Measurements from ENCODE around the gene PRDM13.
"Not testable (repeated sequence)": the region's sequence is repeated elsewhere in the genome, so short reads cannot be mapped to it uniquely, and the experiment has no call there.

Gene PRDM13

GRCh38 chr6:99650091-99650571, 43.5 kb downstream of the PRDM13 start:
- not testable (repeated sequence) for H3K18ac ChIP-seq (ENCODE audit: low read length); H3K79me1 ChIP-seq (ENCODE audit: low read length); H3K4me2 ChIP-seq (ENCODE audit: low read length); H2AK5ac ChIP-seq (ENCODE audit: low read length); H3K79me2 ChIP-seq (ENCODE audit: control insufficient read depth, insufficient read depth, low read length, poor library complexity); H2BK5ac ChIP-seq (ENCODE audit: low read depth, low read length, poor library complexity); DNase-seq; H3K9ac ChIP-seq (ENCODE audit: low read length); H3K9me3 ChIP-seq (ENCODE audit: insufficient read depth, low read depth, low read length); H2AFZ ChIP-seq (ENCODE audit: insufficient read depth, low read length, poor library complexity); H3K4me3 ChIP-seq (ENCODE audit: low read depth, low read length); H4K8ac ChIP-seq (ENCODE audit: low read depth, low read length); H3K4me1 ChIP-seq (ENCODE audit: control insufficient read depth in 1 of 2, insufficient read depth in 2 of 2, low read length in 2 of 2); H4K12ac ChIP-seq (ENCODE audit: low read depth, low read length); H2BK12ac ChIP-seq (ENCODE audit: low read length); H3K27ac ChIP-seq (ENCODE audit: low read depth, low read length); H3K14ac ChIP-seq (ENCODE audit: low read length); H3K23ac ChIP-seq (ENCODE audit: low read length); H4K91ac ChIP-seq (ENCODE audit: low read depth, low read length); H2BK120ac ChIP-seq (ENCODE audit: insufficient read depth, low read length, poor library complexity); H3K27me3 ChIP-seq (ENCODE audit: insufficient read depth, low read length); H3K4ac ChIP-seq (ENCODE audit: low read depth, low read length); H3K36me3 ChIP-seq (ENCODE audit: control insufficient read depth in 1 of 2, insufficient read depth in 2 of 2, low read length in 2 of 2)
- WGBS (ENCODE audit: extremely low coverage, insufficient coverage, insufficient read length), result no CpG with 5 or more reads among the region's 42 CpGs

- Histone ChIP-seq H3K36me3 (ENCODE audit: control insufficient read depth in 1 of 2, insufficient read depth in 2 of 2, low read length in 2 of 2) (no peaks in the 10 kb centered on the region), H3K4ac (ENCODE audit: low read depth, low read length) (no peak overlapping the region), H2BK5ac (ENCODE audit: low read depth, low read length, poor library complexity) (no peak overlapping the region), H3K27ac (ENCODE audit: low read depth, low read length) (no peak overlapping the region), H2AK5ac (ENCODE audit: low read length) (no peak overlapping the region), H2BK12ac (ENCODE audit: low read length) (no peak overlapping the region), H3K9me3 (ENCODE audit: insufficient read depth, low read depth, low read length) (no peaks in the 10 kb centered on the region), H3K79me1 (ENCODE audit: low read length) (no peaks in the 10 kb centered on the region), H3K9ac (ENCODE audit: low read length) (no peak overlapping the region), H3K23ac (ENCODE audit: low read length) (no peak overlapping the region), H2AFZ (ENCODE audit: insufficient read depth, low read length, poor library complexity) (no peak overlapping the region), H2BK120ac (ENCODE audit: insufficient read depth, low read length, poor library complexity) (no peak overlapping the region), H3K79me2 (ENCODE audit: control insufficient read depth, insufficient read depth, low read length, poor library complexity) (no peaks in the 10 kb centered on the region), H3K4me2 (ENCODE audit: low read length) (no peak overlapping the region), H3K4me3 (ENCODE audit: low read depth, low read length) (no peak overlapping the region), H4K12ac (ENCODE audit: low read depth, low read length) (no peak overlapping the region), H3K4me1 (ENCODE audit: control insufficient read depth in 1 of 2, insufficient read depth in 2 of 2, low read length in 2 of 2) (no peaks in the 10 kb centered on the region), H4K91ac (ENCODE audit: low read depth, low read length) (no peak overlapping the region), H3K14ac (ENCODE audit: low read length) (no peak overlapping the region), H3K27me3 (ENCODE audit: insufficient read depth, low read length) (no peaks in the 10 kb centered on the region), H4K8ac (ENCODE audit: low read depth, low read length) (no peak overlapping the region), H3K18ac (ENCODE audit: low read length) (no peak overlapping the region)
- no peak for DNase-seq
- WGBS (ENCODE audit: extremely low coverage, insufficient coverage, insufficient read length), result no CpG with 5 or more reads among the region's 1 CpG
Observed at GRCh38 chr6:99660206-99660605, 53.6 kb downstream of the PRDM13 start.

GRCh38 chr6:99661870-99662269, 55.2 kb downstream of the PRDM13 start:
- no peak overlapping the region for H2AFZ ChIP-seq (ENCODE audit: insufficient read depth, low read length, poor library complexity)
- no peak overlapping the region for H2BK5ac ChIP-seq (ENCODE audit: low read depth, low read length, poor library complexity)
- H3K4ac ChIP-seq (ENCODE audit: low read depth, low read length), result no peak overlapping the region
- no peaks in the 10 kb centered on the region for H3K9me3 ChIP-seq (ENCODE audit: insufficient read depth, low read depth, low read length)
- no peak overlapping the region for H3K23ac ChIP-seq (ENCODE audit: low read length)
- no peak overlapping the region for H3K27ac ChIP-seq (ENCODE audit: low read depth, low read length)
- H2BK120ac ChIP-seq (ENCODE audit: insufficient read depth, low read length, poor library complexity), result no peak overlapping the region
- H2BK12ac ChIP-seq (ENCODE audit: low read length), result no peak overlapping the region
- no peak overlapping the region for H4K12ac ChIP-seq (ENCODE audit: low read depth, low read length)
- no peak overlapping the region for H4K8ac ChIP-seq (ENCODE audit: low read depth, low read length)
- H4K91ac ChIP-seq (ENCODE audit: low read depth, low read length), result no peak overlapping the region
- H3K9ac ChIP-seq (ENCODE audit: low read length), result no peak overlapping the region
- no peaks in the 10 kb centered on the region for H3K36me3 ChIP-seq (ENCODE audit: control insufficient read depth in 1 of 2, insufficient read depth in 2 of 2, low read length in 2 of 2)
- H3K79me1 ChIP-seq (ENCODE audit: low read length), result no peaks in the 10 kb centered on the region
- peak; percentile 63 to 85 for DNase-seq
- H3K4me3 ChIP-seq (ENCODE audit: low read depth, low read length), result no peak overlapping the region
- H2AK5ac ChIP-seq (ENCODE audit: low read length), result no peak overlapping the region
- no peaks in the 10 kb centered on the region for H3K4me1 ChIP-seq (ENCODE audit: control insufficient read depth in 1 of 2, insufficient read depth in 2 of 2, low read length in 2 of 2)
- no CpG with 5 or more reads among the region's 1 CpG for WGBS (ENCODE audit: extremely low coverage, insufficient coverage, insufficient read length)
- H3K18ac ChIP-seq (ENCODE audit: low read length), result no peak overlapping the region
- no peak overlapping the region for H3K14ac ChIP-seq (ENCODE audit: low read length)
- no peaks in the 10 kb centered on the region for H3K27me3 ChIP-seq (ENCODE audit: insufficient read depth, low read length)
- no peaks in the 10 kb centered on the region for H3K79me2 ChIP-seq (ENCODE audit: control insufficient read depth, insufficient read depth, low read length, poor library complexity)
- no peak overlapping the region for H3K4me2 ChIP-seq (ENCODE audit: low read length)

GRCh38 chr6:99662616-99663015, 56.0 kb downstream of the PRDM13 start:
- Histone ChIP-seq H4K8ac (ENCODE audit: low read depth, low read length) (no peak overlapping the region), H2AFZ (ENCODE audit: insufficient read depth, low read length, poor library complexity) (no peak overlapping the region), H3K4me1 (ENCODE audit: control insufficient read depth in 1 of 2, insufficient read depth in 2 of 2, low read length in 2 of 2) (no peaks in the 10 kb centered on the region), H4K91ac (ENCODE audit: low read depth, low read length) (no peak overlapping the region), H3K36me3 (ENCODE audit: control insufficient read depth in 1 of 2, insufficient read depth in 2 of 2, low read length in 2 of 2) (no peaks in the 10 kb centered on the region), H3K79me1 (ENCODE audit: low read length) (no peaks in the 10 kb centered on the region), H3K9ac (ENCODE audit: low read length) (no peak overlapping the region), H2BK5ac (ENCODE audit: low read depth, low read length, poor library complexity) (no peak overlapping the region), H3K4ac (ENCODE audit: low read depth, low read length) (no peak overlapping the region), H3K27me3 (ENCODE audit: insufficient read depth, low read length) (no peaks in the 10 kb centered on the region), H3K4me2 (ENCODE audit: low read length) (no peak overlapping the region), H3K4me3 (ENCODE audit: low read depth, low read length) (no peak overlapping the region), H2BK12ac (ENCODE audit: low read length) (no peak overlapping the region), H3K79me2 (ENCODE audit: control insufficient read depth, insufficient read depth, low read length, poor library complexity) (no peaks in the 10 kb centered on the region), H3K23ac (ENCODE audit: low read length) (no peak overlapping the region), H2BK120ac (ENCODE audit: insufficient read depth, low read length, poor library complexity) (no peak overlapping the region), H4K12ac (ENCODE audit: low read depth, low read length) (no peak overlapping the region), H3K14ac (ENCODE audit: low read length) (no peak overlapping the region), H3K27ac (ENCODE audit: low read depth, low read length) (no peak overlapping the region), H2AK5ac (ENCODE audit: low read length) (no peak overlapping the region), H3K9me3 (ENCODE audit: insufficient read depth, low read depth, low read length) (no peaks in the 10 kb centered on the region), H3K18ac (ENCODE audit: low read length) (no peak overlapping the region)
- no CpG with 5 or more reads among the region's 1 CpG for WGBS (ENCODE audit: extremely low coverage, insufficient coverage, insufficient read length)
- peak in 1 of 2 donors; percentile 3 for DNase-seq

Measured in trophoblast cell (in vitro differentiated cells and primary cell).